ENCODE data around the gene HPCAL1. TPM values are rescaled to one million over a fixed set of nuclear protein-coding genes. Genes with fewer than 3 reads are reported as not detected.

Gene HPCAL1
- total RNA-seq, 1 donor from 2014 or later, result 3.7 TPM

DNA sequence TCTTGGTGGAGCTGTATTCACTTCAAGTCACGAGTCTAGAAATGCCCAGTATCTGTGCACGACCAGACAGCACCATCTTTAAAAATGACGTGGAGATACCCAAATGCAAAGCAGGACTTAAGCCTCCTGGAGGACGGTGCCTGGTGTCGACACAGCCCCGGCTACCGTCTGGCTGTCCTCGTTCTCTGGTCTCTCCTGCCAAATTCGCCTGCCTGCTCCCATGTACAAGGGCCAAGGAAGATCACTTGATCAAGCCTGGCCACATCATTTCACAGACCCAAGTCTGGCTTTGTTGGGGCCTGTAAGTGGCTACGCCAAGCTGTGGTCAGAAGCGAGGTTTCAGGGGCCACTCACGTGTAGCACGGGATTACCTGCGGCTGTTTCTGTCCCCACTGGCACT lies 136.0 kb downstream of the HPCAL1 start:
- H3K9ac ChIP-seq, result no peak overlapping the region

DNA sequence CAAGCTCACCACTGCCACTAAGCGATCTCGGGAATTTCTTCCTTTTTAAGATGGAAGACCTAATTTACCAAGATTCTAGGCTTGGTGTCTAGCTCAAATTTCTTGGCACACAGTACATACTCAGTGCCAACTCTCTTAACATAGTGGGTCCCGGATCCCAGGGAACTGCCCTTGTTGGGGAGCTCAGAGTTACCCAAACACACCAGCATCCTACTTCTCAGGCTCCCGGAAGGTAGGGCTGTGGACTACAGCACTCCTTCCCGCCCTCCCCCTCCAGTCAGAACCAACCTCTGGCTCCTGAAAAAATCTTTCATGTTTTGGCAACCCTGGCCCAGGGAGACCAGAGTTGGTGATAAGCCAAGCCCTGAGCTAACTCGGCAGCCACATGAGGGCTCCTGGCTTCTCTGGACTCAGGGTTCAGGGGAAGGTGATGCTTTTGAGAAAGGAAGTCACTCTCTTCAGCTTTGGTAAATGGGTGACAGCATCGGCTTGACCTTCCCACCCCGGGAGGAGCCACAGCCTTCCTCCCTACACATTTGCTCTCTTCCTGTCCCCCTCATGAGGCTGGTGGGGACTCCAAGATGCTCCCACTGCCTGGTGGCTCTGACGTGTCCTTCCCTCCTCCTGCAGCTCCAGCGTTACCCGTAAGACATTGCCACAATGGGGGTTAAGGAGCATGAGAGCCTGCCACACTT lies 136.6 kb downstream of the HPCAL1 start:
- H3K9me3 Mint-ChIP-seq, result no peaks in the 10 kb centered on the region
- Histone ChIP-seq H3K9me3 (ENCODE audit: low read depth) (no peaks in the 10 kb centered on the region), H3K36me3 (peaks cover 24% of the 10 kb centered on the region), H3F3A (ENCODE audit: low read depth) (no peaks in the 10 kb centered on the region), H3K4me2 (no peak overlapping the region), H3K27ac (peak overlapping the region; percentile 29), H4K20me1 (ENCODE audit: low read depth) (peaks cover 27% of the 10 kb centered on the region), H3K4me3 (no peak overlapping the region), H3K9ac (no peak overlapping the region), H3K27me3 (no peaks in the 10 kb centered on the region), H3K79me2 (ENCODE audit: low read depth) (peaks cover 4% of the 10 kb centered on the region), H3K4me1 (no peaks in the 10 kb centered on the region), H2AFZ (replicated peaks) (no peak overlapping the region)
- H3K27me3 Mint-ChIP-seq (ENCODE audit: insufficient read depth, low read depth), result peaks cover 5% of the 10 kb centered on the region
- no peak overlapping the region for H3K4me3 Mint-ChIP-seq
- H3K4me1 Mint-ChIP-seq, result peaks cover 6% of the 10 kb centered on the region
- TF ChIP-seq EZH2phosphoT487 (IDR thresholded peaks at IDR 0.05) (no peak), EZH2 (IDR thresholded peaks at IDR 0.05) (no peak)
- no peak overlapping the region for H3K27ac Mint-ChIP-seq
- H3K36me3 Mint-ChIP-seq, result peaks cover 33% of the 10 kb centered on the region
- no peak for DNase-seq (ENCODE audit: low spot score)

More for the DNA sequence above, 136.0 kb downstream of the HPCAL1 start:
- no peak overlapping the region for H3K4me3 Mint-ChIP-seq
- no peaks in the 10 kb centered on the region for H3K4me1 ChIP-seq
- H3K79me2 ChIP-seq (ENCODE audit: low read depth), result no peaks in the 10 kb centered on the region
- H3F3A ChIP-seq (ENCODE audit: low read depth), result no peaks in the 10 kb centered on the region
- H3K27ac Mint-ChIP-seq, result no peak overlapping the region
- peaks cover 6% of the 10 kb centered on the region for H3K27me3 Mint-ChIP-seq (ENCODE audit: insufficient read depth, low read depth)
- H3K4me2 ChIP-seq, result no peak overlapping the region
- no peak overlapping the region for H3K4me3 ChIP-seq
- H4K20me1 ChIP-seq (ENCODE audit: low read depth), result peaks cover 20% of the 10 kb centered on the region
- no peaks in the 10 kb centered on the region for H3K9me3 ChIP-seq (ENCODE audit: low read depth)
- no peaks in the 10 kb centered on the region for H3K27me3 ChIP-seq
- no peak overlapping the region for H2AFZ ChIP-seq (replicated peaks)
- H3K36me3 Mint-ChIP-seq, result peaks cover 30% of the 10 kb centered on the region
- H3K9me3 Mint-ChIP-seq, result no peaks in the 10 kb centered on the region
- peaks cover 12% of the 10 kb centered on the region for H3K4me1 Mint-ChIP-seq
- H3K27ac ChIP-seq, result peak overlapping the region; percentile 29
- DNase-seq (ENCODE audit: low spot score), result no peak
- H3K36me3 ChIP-seq, result peaks cover 22% of the 10 kb centered on the region
- TF ChIP-seq, protein P1, sequence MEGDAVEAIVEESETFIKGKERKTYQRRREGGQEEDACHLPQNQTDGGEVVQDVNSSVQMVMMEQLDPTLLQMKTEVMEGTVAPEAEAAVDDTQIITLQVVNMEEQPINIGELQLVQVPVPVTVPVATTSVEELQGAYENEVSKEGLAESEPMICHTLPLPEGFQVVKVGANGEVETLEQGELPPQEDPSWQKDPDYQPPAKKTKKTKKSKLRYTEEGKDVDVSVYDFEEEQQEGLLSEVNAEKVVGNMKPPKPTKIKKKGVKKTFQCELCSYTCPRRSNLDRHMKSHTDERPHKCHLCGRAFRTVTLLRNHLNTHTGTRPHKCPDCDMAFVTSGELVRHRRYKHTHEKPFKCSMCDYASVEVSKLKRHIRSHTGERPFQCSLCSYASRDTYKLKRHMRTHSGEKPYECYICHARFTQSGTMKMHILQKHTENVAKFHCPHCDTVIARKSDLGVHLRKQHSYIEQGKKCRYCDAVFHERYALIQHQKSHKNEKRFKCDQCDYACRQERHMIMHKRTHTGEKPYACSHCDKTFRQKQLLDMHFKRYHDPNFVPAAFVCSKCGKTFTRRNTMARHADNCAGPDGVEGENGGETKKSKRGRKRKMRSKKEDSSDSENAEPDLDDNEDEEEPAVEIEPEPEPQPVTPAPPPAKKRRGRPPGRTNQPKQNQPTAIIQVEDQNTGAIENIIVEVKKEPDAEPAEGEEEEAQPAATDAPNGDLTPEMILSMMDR (IDR thresholded peaks at IDR 0.05), result no peak
- TF ChIP-seq EZH2 (IDR thresholded peaks at IDR 0.05) (no peak), EZH2phosphoT487 (IDR thresholded peaks at IDR 0.05) (no peak)

DNA sequence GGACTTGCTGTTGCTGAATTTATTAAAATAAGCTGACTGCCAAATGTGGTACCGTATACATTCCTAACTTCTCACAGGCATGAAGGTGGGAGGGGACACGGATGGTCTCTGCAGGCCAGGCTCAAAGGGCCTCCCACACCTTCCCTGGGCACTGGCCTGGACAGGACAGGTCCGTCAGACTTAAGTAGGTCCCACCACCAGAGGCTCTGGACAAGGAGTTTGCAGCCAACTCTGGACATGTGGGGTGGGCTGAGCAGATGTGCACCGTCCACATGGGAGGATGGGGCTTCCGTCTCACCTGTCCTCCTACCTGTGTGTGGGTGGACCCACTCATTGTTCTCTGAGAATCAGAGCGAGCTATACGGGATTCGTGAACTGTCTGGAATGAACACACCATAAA lies 137.3 kb downstream of the HPCAL1 start:
- no peaks in the 10 kb centered on the region for H3K4me1 ChIP-seq
- H3K9me3 ChIP-seq (ENCODE audit: low read depth), result no peaks in the 10 kb centered on the region
- H3K27me3 ChIP-seq, result no peaks in the 10 kb centered on the region
- H4K20me1 ChIP-seq (ENCODE audit: low read depth), result peaks cover 33% of the 10 kb centered on the region
- Mint-ChIP-seq H3K27ac (no peak overlapping the region), H3K36me3 (peaks cover 33% of the 10 kb centered on the region), H3K9me3 (no peaks in the 10 kb centered on the region), H3K4me3 (no peak overlapping the region), H3K27me3 (ENCODE audit: insufficient read depth, low read depth) (peaks cover 4% of the 10 kb centered on the region), H3K4me1 (peaks cover 4% of the 10 kb centered on the region)
- peaks cover 10% of the 10 kb centered on the region for H3K79me2 ChIP-seq (ENCODE audit: low read depth)
- DNase-seq (ENCODE audit: low spot score), result no peak
- no peak overlapping the region for H3K27ac ChIP-seq
- no peak overlapping the region for H2AFZ ChIP-seq (replicated peaks)
- no peak overlapping the region for H3K4me2 ChIP-seq
- H3K36me3 ChIP-seq, result peaks cover 28% of the 10 kb centered on the region
- H3K9ac ChIP-seq, result no peak overlapping the region
- TF ChIP-seq, protein P1 (IDR thresholded peaks at IDR 0.05), result no peak
- TF ChIP-seq EZH2phosphoT487 (IDR thresholded peaks at IDR 0.05), result no peak
- no peak for TF ChIP-seq EZH2 (IDR thresholded peaks at IDR 0.05)
- no peaks in the 10 kb centered on the region for H3F3A ChIP-seq (ENCODE audit: low read depth)
- H3K4me3 ChIP-seq, result no peak overlapping the region

DNA sequence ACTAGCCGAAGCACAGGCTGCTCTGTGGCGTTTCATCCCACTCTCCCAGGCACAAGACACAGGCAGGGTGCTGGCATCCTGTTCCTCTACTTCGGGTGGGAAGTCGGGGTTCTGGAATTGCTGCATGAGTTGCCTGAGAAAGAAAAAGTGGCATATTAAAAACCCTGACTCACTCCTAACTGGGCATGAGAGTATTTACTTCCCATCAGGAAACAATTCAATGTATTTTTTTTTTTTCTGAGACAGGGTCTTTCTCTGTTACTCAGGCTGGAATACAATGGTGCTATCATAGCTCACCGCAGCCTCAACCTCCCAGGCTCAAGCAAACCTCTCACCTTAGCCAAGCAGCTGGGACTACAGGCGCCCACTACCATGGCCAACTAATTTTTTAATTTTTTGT lies 138.0 kb downstream of the HPCAL1 start:
- peaks cover 29% of the 10 kb centered on the region for H3K36me3 ChIP-seq
- DNase-seq (ENCODE audit: low spot score), result no peak
- H3K4me3 ChIP-seq, result no peak overlapping the region
- no peak overlapping the region for H3K4me2 ChIP-seq
- peaks cover 18% of the 10 kb centered on the region for H3K79me2 ChIP-seq (ENCODE audit: low read depth)
- H3K9ac ChIP-seq, result no peak overlapping the region
- Mint-ChIP-seq H3K4me1 (peaks cover 7% of the 10 kb centered on the region), H3K27ac (no peak overlapping the region), H3K9me3 (no peaks in the 10 kb centered on the region), H3K36me3 (peaks cover 33% of the 10 kb centered on the region), H3K4me3 (no peak overlapping the region), H3K27me3 (ENCODE audit: insufficient read depth, low read depth) (peaks cover 2% of the 10 kb centered on the region)
- no peaks in the 10 kb centered on the region for H3K27me3 ChIP-seq
- H3K4me1 ChIP-seq, result no peaks in the 10 kb centered on the region
- H3K27ac ChIP-seq, result no peak overlapping the region
- peaks cover 41% of the 10 kb centered on the region for H4K20me1 ChIP-seq (ENCODE audit: low read depth)
- no peak overlapping the region for H2AFZ ChIP-seq (replicated peaks)
- H3F3A ChIP-seq (ENCODE audit: low read depth), result no peaks in the 10 kb centered on the region
- TF ChIP-seq, protein P1 (IDR thresholded peaks at IDR 0.05), result no peak
- TF ChIP-seq EZH2 (IDR thresholded peaks at IDR 0.05), result no peak
- TF ChIP-seq EZH2phosphoT487 (IDR thresholded peaks at IDR 0.05), result no peak
- no peaks in the 10 kb centered on the region for H3K9me3 ChIP-seq (ENCODE audit: low read depth)

Measured in neural progenitor cell (in vitro differentiated cells).